ENCODE results near the gene PARP14.
"Not testable (repeated sequence)": the region's sequence is repeated elsewhere in the genome, so short reads cannot be mapped to it uniquely, and the experiment has no call there.

Gene PARP14

GRCh38 chr3:122680475-122681283, at the start of gene PARP14:
Gene PARP14 (plus strand): TSS chr3:122680839. CDS start chr3:122680884, 45 bp downstream.
- peak within 1 kb of the TSS; percentile 86 to 93 (median 88) for H3K9ac ChIP-seq (ENCODE audit: low read length in 5 of 5)
- peak within 1 kb of the TSS; percentile 79 to 91 (median 89) for H3K4me3 ChIP-seq (ENCODE audit: low read depth in 1 of 5, low read length in 5 of 5)
- no peaks in the 10 kb centered on the region for H3K9me3 ChIP-seq (ENCODE audit: control insufficient read depth in 5 of 5, low read length in 5 of 5)
- H3K36me3 ChIP-seq (ENCODE audit: control insufficient read depth in 5 of 5, insufficient read depth in 5 of 5, low read length in 5 of 5) = peaks cover 0 to 7% (median 1%) of the 10 kb centered on the region in 5 donors
- no peaks in the 10 kb centered on the region for H3K27me3 ChIP-seq (ENCODE audit: control insufficient read depth in 5 of 5, insufficient read depth in 4 of 5, low read length in 5 of 5)
- peaks cover 0 to 56% (median 32%) of the 10 kb centered on the region in 5 donors for H3K4me1 ChIP-seq (ENCODE audit: control insufficient read depth in 5 of 5, insufficient read depth in 5 of 5, low read length in 5 of 5)
- H3K27ac ChIP-seq (ENCODE audit: low read depth, low read length) = peak within 1 kb of the TSS; percentile 97

GRCh38 chr3:122635789-122636188, 44.9 kb upstream of the PARP14 start:
- Histone ChIP-seq H3K9me3 (ENCODE audit: control insufficient read depth in 5 of 5, low read length in 5 of 5) (no peaks in the 10 kb centered on the region), H3K27ac (ENCODE audit: low read depth, low read length) (no peak overlapping the region), H3K4me3 (ENCODE audit: low read depth in 1 of 5, low read length in 5 of 5) (no peak overlapping the region), H3K4me1 (ENCODE audit: control insufficient read depth in 5 of 5, insufficient read depth in 5 of 5, low read length in 5 of 5) (no peaks in the 10 kb centered on the region), H3K27me3 (ENCODE audit: control insufficient read depth in 5 of 5, insufficient read depth in 4 of 5, low read length in 5 of 5) (no peaks in the 10 kb centered on the region), H3K9ac (ENCODE audit: low read length in 5 of 5) (no peak overlapping the region), H3K36me3 (ENCODE audit: control insufficient read depth in 5 of 5, insufficient read depth in 5 of 5, low read length in 5 of 5) (no peaks in the 10 kb centered on the region)

- H3K4me3 ChIP-seq (ENCODE audit: low read depth in 1 of 5, low read length in 5 of 5) = no peak overlapping the region
- no peak overlapping the region for H3K27ac ChIP-seq (ENCODE audit: low read depth, low read length)
- H3K9ac ChIP-seq (ENCODE audit: low read length in 5 of 5) = no peak overlapping the region
- no peaks in the 10 kb centered on the region for H3K9me3 ChIP-seq (ENCODE audit: control insufficient read depth in 5 of 5, low read length in 5 of 5)
- H3K27me3 ChIP-seq (ENCODE audit: control insufficient read depth in 5 of 5, insufficient read depth in 4 of 5, low read length in 5 of 5) = no peaks in the 10 kb centered on the region
- H3K4me1 ChIP-seq (ENCODE audit: control insufficient read depth in 5 of 5, insufficient read depth in 5 of 5, low read length in 5 of 5) = no peaks in the 10 kb centered on the region
- no peaks in the 10 kb centered on the region for H3K36me3 ChIP-seq (ENCODE audit: control insufficient read depth in 5 of 5, insufficient read depth in 5 of 5, low read length in 5 of 5)
These were observed 43.9 kb upstream of the PARP14 start for GRCh38 chr3:122636697-122637096.

GRCh38 chr3:122640437-122640999, 40.1 kb upstream of the PARP14 start:
- Histone ChIP-seq H3K4me3 (ENCODE audit: low read depth in 1 of 5, low read length in 5 of 5) (no peak overlapping the region), H3K36me3 (ENCODE audit: control insufficient read depth in 5 of 5, insufficient read depth in 5 of 5, low read length in 5 of 5) (no peaks in the 10 kb centered on the region), H3K9me3 (ENCODE audit: control insufficient read depth in 5 of 5, low read length in 5 of 5) (no peaks in the 10 kb centered on the region), H3K27ac (ENCODE audit: low read depth, low read length) (no peak overlapping the region), H3K4me1 (ENCODE audit: control insufficient read depth in 5 of 5, insufficient read depth in 5 of 5, low read length in 5 of 5) (no peaks in the 10 kb centered on the region), H3K9ac (ENCODE audit: low read length in 5 of 5) (no peak overlapping the region), H3K27me3 (ENCODE audit: control insufficient read depth in 5 of 5, insufficient read depth in 4 of 5, low read length in 5 of 5) (no peaks in the 10 kb centered on the region)

- Histone ChIP-seq H3K9me3 (ENCODE audit: control insufficient read depth in 5 of 5, low read length in 5 of 5) (no peaks in the 10 kb centered on the region), H3K36me3 (ENCODE audit: control insufficient read depth in 5 of 5, insufficient read depth in 5 of 5, low read length in 5 of 5) (no peaks in the 10 kb centered on the region), H3K27me3 (ENCODE audit: control insufficient read depth in 5 of 5, insufficient read depth in 4 of 5, low read length in 5 of 5) (no peaks in the 10 kb centered on the region), H3K4me1 (ENCODE audit: control insufficient read depth in 5 of 5, insufficient read depth in 5 of 5, low read length in 5 of 5) (no peaks in the 10 kb centered on the region), H3K4me3 (ENCODE audit: low read depth in 1 of 5, low read length in 5 of 5) (no peak overlapping the region), H3K27ac (ENCODE audit: low read depth, low read length) (no peak overlapping the region), H3K9ac (ENCODE audit: low read length in 5 of 5) (no peak overlapping the region)
These were observed 37.7 kb upstream of the PARP14 start for GRCh38 chr3:122642935-122643334.

GRCh38 chr3:122646146-122646988, 34.3 kb upstream of the PARP14 start:
- H3K4me1 ChIP-seq (ENCODE audit: control insufficient read depth in 5 of 5, insufficient read depth in 5 of 5, low read length in 5 of 5) = no peaks in the 10 kb centered on the region
- no peak overlapping the region for H3K4me3 ChIP-seq (ENCODE audit: low read depth in 1 of 5, low read length in 5 of 5)
- H3K27me3 ChIP-seq (ENCODE audit: control insufficient read depth in 5 of 5, insufficient read depth in 4 of 5, low read length in 5 of 5) = peaks cover 0 to 4% (median 0%) of the 10 kb centered on the region in 5 donors
- peak overlapping the region in 1 of 5 donors; percentile 26 for H3K9ac ChIP-seq (ENCODE audit: low read length in 5 of 5)
- no peaks in the 10 kb centered on the region for H3K9me3 ChIP-seq (ENCODE audit: control insufficient read depth in 5 of 5, low read length in 5 of 5)
- H3K27ac ChIP-seq (ENCODE audit: low read depth, low read length) = no peak overlapping the region
- H3K36me3 ChIP-seq (ENCODE audit: control insufficient read depth in 5 of 5, insufficient read depth in 5 of 5, low read length in 5 of 5) = no peaks in the 10 kb centered on the region

GRCh38 chr3:122651233-122651907, 29.3 kb upstream of the PARP14 start:
- not testable (repeated sequence) for H3K4me3 ChIP-seq (ENCODE audit: low read depth in 1 of 5, low read length in 5 of 5); H3K4me1 ChIP-seq (ENCODE audit: control insufficient read depth in 5 of 5, insufficient read depth in 5 of 5, low read length in 5 of 5); H3K27me3 ChIP-seq (ENCODE audit: control insufficient read depth in 5 of 5, insufficient read depth in 4 of 5, low read length in 5 of 5); H3K27ac ChIP-seq (ENCODE audit: low read depth, low read length); H3K9me3 ChIP-seq (ENCODE audit: control insufficient read depth in 5 of 5, low read length in 5 of 5); H3K9ac ChIP-seq (ENCODE audit: low read length in 5 of 5); H3K36me3 ChIP-seq (ENCODE audit: control insufficient read depth in 5 of 5, insufficient read depth in 5 of 5, low read length in 5 of 5)

GRCh38 chr3:122651962-122652361, 28.7 kb upstream of the PARP14 start:
- not testable (repeated sequence) for H3K9me3 ChIP-seq (ENCODE audit: control insufficient read depth in 5 of 5, low read length in 5 of 5); H3K4me1 ChIP-seq (ENCODE audit: control insufficient read depth in 5 of 5, insufficient read depth in 5 of 5, low read length in 5 of 5); H3K4me3 ChIP-seq (ENCODE audit: low read depth in 1 of 5, low read length in 5 of 5); H3K27ac ChIP-seq (ENCODE audit: low read depth, low read length); H3K27me3 ChIP-seq (ENCODE audit: control insufficient read depth in 5 of 5, insufficient read depth in 4 of 5, low read length in 5 of 5); H3K9ac ChIP-seq (ENCODE audit: low read length in 5 of 5); H3K36me3 ChIP-seq (ENCODE audit: control insufficient read depth in 5 of 5, insufficient read depth in 5 of 5, low read length in 5 of 5)

GRCh38 chr3:122658336-122658735, 22.3 kb upstream of the PARP14 start:
- H3K4me1 ChIP-seq (ENCODE audit: control insufficient read depth in 5 of 5, insufficient read depth in 5 of 5, low read length in 5 of 5); H3K27ac ChIP-seq (ENCODE audit: low read depth, low read length); H3K9ac ChIP-seq (ENCODE audit: low read length in 5 of 5); H3K36me3 ChIP-seq (ENCODE audit: control insufficient read depth in 5 of 5, insufficient read depth in 5 of 5, low read length in 5 of 5); H3K4me3 ChIP-seq (ENCODE audit: low read depth in 1 of 5, low read length in 5 of 5); H3K27me3 ChIP-seq (ENCODE audit: control insufficient read depth in 5 of 5, insufficient read depth in 4 of 5, low read length in 5 of 5); H3K9me3 ChIP-seq (ENCODE audit: control insufficient read depth in 5 of 5, low read length in 5 of 5): not testable (repeated sequence)

All from subcutaneous abdominal adipose tissue (tissue), 5 donors.